ENCODE measurements around the gene HPS4. TPM values are rescaled to one million over a fixed set of nuclear protein-coding genes. Genes with fewer than 3 reads are reported as not detected.

Gene HPS4
- polyA plus RNA-seq, 1 experiment, result 22.5 TPM

DNA sequence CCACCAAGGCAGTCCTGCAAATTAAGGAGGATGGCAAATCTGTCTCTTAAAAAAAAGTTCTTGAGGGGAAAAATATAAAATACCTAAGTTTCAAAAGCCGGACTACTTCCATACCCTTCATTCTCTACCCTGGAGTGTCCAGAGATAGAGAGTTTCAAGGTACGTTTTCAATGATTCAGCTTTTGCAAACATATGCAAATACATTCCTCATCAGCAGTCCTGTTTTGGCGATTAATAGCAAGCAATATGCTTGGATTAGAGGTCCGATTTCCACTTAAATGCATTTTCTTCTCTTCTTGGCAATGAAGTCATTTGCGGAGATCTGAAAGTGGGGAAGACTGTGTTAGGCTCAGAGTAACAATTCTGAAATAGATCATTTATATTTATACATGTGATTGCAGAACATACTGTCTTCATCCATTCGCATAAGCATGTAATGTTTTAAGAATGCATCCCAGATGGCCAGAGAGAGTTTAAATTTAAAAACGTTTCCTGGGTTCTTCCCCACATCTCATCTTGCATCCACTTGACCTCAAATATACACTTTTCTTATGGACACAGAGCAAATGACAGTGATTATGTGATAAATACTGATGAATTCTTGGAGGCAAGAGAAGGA, 42.5 kb upstream of the HPS4 start:
- TF ChIP-seq, protein P1, sequence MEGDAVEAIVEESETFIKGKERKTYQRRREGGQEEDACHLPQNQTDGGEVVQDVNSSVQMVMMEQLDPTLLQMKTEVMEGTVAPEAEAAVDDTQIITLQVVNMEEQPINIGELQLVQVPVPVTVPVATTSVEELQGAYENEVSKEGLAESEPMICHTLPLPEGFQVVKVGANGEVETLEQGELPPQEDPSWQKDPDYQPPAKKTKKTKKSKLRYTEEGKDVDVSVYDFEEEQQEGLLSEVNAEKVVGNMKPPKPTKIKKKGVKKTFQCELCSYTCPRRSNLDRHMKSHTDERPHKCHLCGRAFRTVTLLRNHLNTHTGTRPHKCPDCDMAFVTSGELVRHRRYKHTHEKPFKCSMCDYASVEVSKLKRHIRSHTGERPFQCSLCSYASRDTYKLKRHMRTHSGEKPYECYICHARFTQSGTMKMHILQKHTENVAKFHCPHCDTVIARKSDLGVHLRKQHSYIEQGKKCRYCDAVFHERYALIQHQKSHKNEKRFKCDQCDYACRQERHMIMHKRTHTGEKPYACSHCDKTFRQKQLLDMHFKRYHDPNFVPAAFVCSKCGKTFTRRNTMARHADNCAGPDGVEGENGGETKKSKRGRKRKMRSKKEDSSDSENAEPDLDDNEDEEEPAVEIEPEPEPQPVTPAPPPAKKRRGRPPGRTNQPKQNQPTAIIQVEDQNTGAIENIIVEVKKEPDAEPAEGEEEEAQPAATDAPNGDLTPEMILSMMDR (IDR thresholded peaks at IDR 0.05; ENCODE audit: insufficient read depth, low read depth, low read length), result no peak
- no peaks in the 10 kb centered on the region for H3K27me3 ChIP-seq (ENCODE audit: control insufficient read depth, insufficient read depth, low read length)
- DNase-seq (ENCODE audit: low read depth), result no peak
- ChIA-PET CTCF (no interaction called here), POLR2A (no interaction called here)
- no peak overlapping the region for H3K4me3 ChIP-seq (ENCODE audit: low read depth, low read length)
- peaks cover 5% of the 10 kb centered on the region for H3K36me3 ChIP-seq (ENCODE audit: control insufficient read depth, insufficient read depth, low read length)

DNA sequence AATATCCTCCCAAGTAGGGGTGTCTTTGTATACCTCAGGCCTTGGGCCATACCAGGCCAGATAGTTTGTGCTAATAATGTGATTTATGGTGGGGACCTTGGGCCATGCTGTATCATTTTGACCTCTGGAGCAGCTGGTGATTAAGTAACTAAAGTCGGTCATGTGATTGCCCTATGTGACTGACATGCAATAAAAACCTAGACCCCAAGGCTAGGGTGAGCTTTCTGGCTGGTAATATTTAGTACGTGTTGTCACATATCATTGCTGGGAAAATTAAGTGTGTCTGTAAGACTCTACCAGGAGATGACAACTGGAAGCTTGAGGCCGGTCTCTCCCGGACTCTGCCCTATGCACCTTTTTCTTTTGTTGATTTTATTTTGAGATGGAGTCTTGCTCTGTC, 41.3 kb upstream of the HPS4 start:
- POLR2A ChIA-PET, result no interaction called here
- CTCF ChIA-PET, result no interaction called here
- Histone ChIP-seq H3K4me3 (ENCODE audit: low read depth, low read length) (no peak overlapping the region), H3K36me3 (ENCODE audit: control insufficient read depth, insufficient read depth, low read length) (peaks cover 3% of the 10 kb centered on the region; the same call in 1 of the 2 replicates), H3K27me3 (ENCODE audit: control insufficient read depth, insufficient read depth, low read length) (no peaks in the 10 kb centered on the region)
- TF ChIP-seq, protein P1 (IDR thresholded peaks at IDR 0.05; ENCODE audit: insufficient read depth, low read depth, low read length), result no peak
- DNase-seq (ENCODE audit: low read depth), result no peak

DNA sequence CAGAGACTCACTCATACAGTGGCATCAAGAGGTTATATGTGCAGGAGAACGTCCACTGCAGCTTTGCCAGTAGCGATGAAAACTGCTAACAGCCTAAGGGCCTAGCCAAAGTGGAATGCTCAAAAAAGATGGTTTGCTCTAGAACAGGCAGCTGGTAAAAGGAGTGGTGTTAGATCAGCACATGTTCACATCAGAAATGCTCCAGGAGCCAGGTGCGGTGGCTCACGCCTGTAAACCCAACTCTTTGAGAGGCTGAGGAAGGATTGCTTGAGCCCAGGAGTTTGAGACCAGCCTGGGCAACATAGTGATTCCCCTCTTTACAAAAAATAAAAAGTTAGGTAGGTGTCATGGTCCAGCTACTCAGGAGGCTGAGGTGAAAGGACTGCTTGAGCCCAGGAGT, 39.0 kb upstream of the HPS4 start:
- TF ChIP-seq, protein P1 (IDR thresholded peaks at IDR 0.05; ENCODE audit: insufficient read depth, low read depth, low read length), result no peak
- ChIA-PET CTCF (no interaction called here), POLR2A (no interaction called here)
- no peak for DNase-seq (ENCODE audit: low read depth)
- no peaks in the 10 kb centered on the region for H3K27me3 ChIP-seq (ENCODE audit: control insufficient read depth, insufficient read depth, low read length)
- H3K4me3 ChIP-seq (ENCODE audit: low read depth, low read length), result no peak overlapping the region
- H3K36me3 ChIP-seq (ENCODE audit: control insufficient read depth, insufficient read depth, low read length), result 0 out of 2 replicates have a peak, but pooled peaks cover under 1% of the 10 kb centered on the region

DNA sequence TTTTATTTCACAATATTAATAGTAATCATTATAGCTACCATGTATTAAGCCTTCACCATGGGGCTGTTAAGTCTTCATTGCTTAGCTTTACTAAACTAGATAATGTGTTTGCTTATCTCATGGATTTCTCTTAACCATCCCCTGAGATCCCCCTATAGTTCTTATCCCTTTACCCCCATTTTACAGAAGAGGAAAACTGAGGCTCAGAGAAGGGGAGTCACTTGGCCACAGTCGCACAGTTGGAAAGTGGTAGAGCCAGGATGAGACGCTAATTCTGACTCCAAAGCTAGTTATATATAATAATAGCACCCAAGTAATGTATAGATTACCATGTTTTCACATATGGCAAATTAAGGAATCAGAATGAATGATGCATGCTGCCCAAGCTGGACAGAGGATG, 38.4 kb upstream of the HPS4 start:
- POLR2A ChIA-PET, result no interaction called here
- H3K36me3 ChIP-seq (ENCODE audit: control insufficient read depth, insufficient read depth, low read length), result no peaks in the 10 kb centered on the region
- CTCF ChIA-PET, result no interaction called here
- no peak for DNase-seq (ENCODE audit: low read depth)
- no peak overlapping the region for H3K4me3 ChIP-seq (ENCODE audit: low read depth, low read length)
- H3K27me3 ChIP-seq (ENCODE audit: control insufficient read depth, insufficient read depth, low read length), result no peaks in the 10 kb centered on the region
- TF ChIP-seq, protein P1 (IDR thresholded peaks at IDR 0.05; ENCODE audit: insufficient read depth, low read depth, low read length), result no peak

DNA sequence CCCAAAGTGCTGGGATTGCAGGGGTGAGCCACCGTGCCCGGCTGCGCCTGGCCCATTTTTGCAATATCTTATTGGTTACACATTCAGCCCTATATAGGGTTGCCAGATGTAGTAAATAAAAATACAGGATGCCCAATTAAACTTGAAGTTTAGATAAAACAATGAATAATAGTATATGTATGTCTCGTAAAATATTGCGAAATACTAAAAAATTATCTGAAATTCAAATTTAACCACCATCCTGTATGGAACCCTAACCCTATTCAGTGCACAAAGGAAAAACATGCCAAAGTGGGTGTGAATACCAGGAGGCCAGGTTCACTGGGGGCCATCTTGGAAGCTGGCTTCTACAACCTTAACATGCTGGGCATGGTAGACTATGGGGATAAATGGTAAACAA, 33.8 kb upstream of the HPS4 start:
- Histone ChIP-seq H3K4me3 (ENCODE audit: low read depth, low read length) (no peak overlapping the region), H3K36me3 (ENCODE audit: control insufficient read depth, insufficient read depth, low read length) (no peaks in the 10 kb centered on the region), H3K27me3 (ENCODE audit: control insufficient read depth, insufficient read depth, low read length) (no peaks in the 10 kb centered on the region)
- TF ChIP-seq, protein P1 (IDR thresholded peaks at IDR 0.05; ENCODE audit: insufficient read depth, low read depth, low read length), result no peak
- CTCF ChIA-PET, result no interaction called here
- POLR2A ChIA-PET, result no interaction called here
- DNase-seq (ENCODE audit: low read depth), result no peak
